Endodermal cell (in vitro differentiated cells): ENCODE measurements around the gene SEMA5B. TPM values are rescaled to one million over a fixed set of nuclear protein-coding genes. Genes with fewer than 3 reads are reported as not detected.
A peak's percentile ranks its signal among the peaks of the same experiment; 100 is the strongest.

Experiments
- DNase-seq: peaks from one replicate; pipeline ENCODE4 v3.0.0-alpha.2; 2017
- H3K27ac ChIP-seq: 2 replicates; pipeline ENCODE4 v1.5.1; 2013; ENCODE audit warnings: mild to moderate bottlenecking, low read depth, low read length, moderate library complexity
- H3K27me3 ChIP-seq: 2 replicates; pipeline ENCODE4 v1.6.1; 2013; ENCODE audit warnings: mild to moderate bottlenecking, low read length, moderate library complexity; ENCODE audit not compliant: insufficient read depth, control insufficient read depth, poor library complexity, severe bottlenecking
- H3K36me3 ChIP-seq: 2 replicates; pipeline ENCODE4 v1.7.0; 2013; ENCODE audit warnings: mild to moderate bottlenecking, low read length, moderate library complexity; ENCODE audit not compliant: control insufficient read depth, insufficient read depth
- H3K4me1 ChIP-seq: one replicate; pipeline ENCODE4 v1.7.0; 2013; ENCODE audit warnings: low read length; ENCODE audit not compliant: control insufficient read depth, insufficient read depth
- H3K4me3 ChIP-seq: 2 replicates; pipeline ENCODE4 v1.5.1; 2013; ENCODE audit warnings: mild to moderate bottlenecking, low read length, moderate library complexity
- H3K9ac ChIP-seq: 2 replicates; pipeline ENCODE4 v1.6.1; 2013; ENCODE audit warnings: mild to moderate bottlenecking, low read length, moderate library complexity; ENCODE audit not compliant: poor library complexity, severe bottlenecking; ENCODE audit errors: extremely low read depth
- H3K9me3 ChIP-seq: 2 replicates; pipeline ENCODE4 v1.6.1; 2013; ENCODE audit warnings: mild to moderate bottlenecking, low read length, moderate library complexity; ENCODE audit not compliant: control insufficient read depth
- H3K27ac Mint-ChIP-seq: 2 replicates; pipeline ENCODE4 v1.8.0; 2020; ENCODE audit warnings: mixed read lengths
- H3K27me3 Mint-ChIP-seq: 2 replicates; pipeline ENCODE4 v1.8.0; 2021; ENCODE audit warnings: mild to moderate bottlenecking, mixed read lengths; ENCODE audit not compliant: insufficient read depth
- H3K36me3 Mint-ChIP-seq: 2 replicates; pipeline ENCODE4 v1.8.0; 2020; ENCODE audit warnings: low read depth, mixed read lengths
- H3K4me1 Mint-ChIP-seq: 2 replicates; pipeline ENCODE4 v1.8.0; 2020; ENCODE audit warnings: mixed read lengths
- H3K4me3 Mint-ChIP-seq: 2 replicates; pipeline ENCODE4 v1.8.0; 2020; ENCODE audit warnings: mild to moderate bottlenecking, moderate library complexity, mixed read lengths
- H3K9me3 Mint-ChIP-seq: 2 replicates; pipeline ENCODE4 v1.8.0; 2020; ENCODE audit warnings: mild to moderate bottlenecking, mixed read lengths
- WGBS, 2 experiments: methylation state at CpG; one replicate each; pipeline versions ENCODE4 v1.1.5 to v1.1.7; 2013; ENCODE audit warnings: missing lambda C conversion rate in 2 of 2, mixed read lengths in 1 of 2; ENCODE audit not compliant: insufficient coverage in 1 of 2, insufficient read length in 1 of 2; 5-methylcytosine and 5-hydroxymethylcytosine counted together
- total RNA-seq, 2 donors: library from RNA; stranded (reverse); fragmentation: NEBNext Ultra II Directional in 1 of 2; extraction: Animal tissue kit (Norgen Biotek cat#: 25700) in 1 of 2; gene quantifications; 2 replicates in 1 of 2; 3 replicates in 1 of 2; pipeline ENCODE4 v1.2.1, GENCODE V29; 2021
- TF ChIP-seq, protein P1 (sequence below): fragments of 200-600 bp; sonication (generic); conservative IDR thresholded peaks from 2 replicates; pipeline ENCODE4 v1.5.0; 2021; ENCODE audit warnings: antibody characterized with exemption, mild to moderate bottlenecking

Gene SEMA5B
- total RNA-seq, 2 donors from 2014 or later = 37.3 to 45.8 TPM

DNA sequence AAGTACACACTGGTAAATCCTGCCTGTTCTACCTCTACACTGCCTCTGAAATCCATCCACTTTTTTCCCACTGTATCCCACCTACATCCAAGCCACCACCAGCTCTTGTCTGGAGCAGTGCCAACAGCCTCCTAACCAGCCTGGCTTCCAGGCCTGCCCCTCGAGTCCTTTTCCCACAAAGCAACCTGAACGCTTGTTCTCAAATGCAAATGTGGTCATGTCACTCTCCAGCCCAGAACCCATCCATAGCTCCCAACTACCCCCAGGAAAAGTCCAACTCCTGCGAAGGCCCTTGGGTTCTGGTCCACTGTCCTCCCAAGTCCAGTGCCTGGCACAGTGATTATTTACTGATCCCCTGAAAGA, 83.8 kb downstream of the SEMA5B start:
- Histone ChIP-seq H3K4me3 (no peak overlapping the region), H3K27me3 (no peaks in the 10 kb centered on the region), H3K4me1 (peaks cover 12% of the 10 kb centered on the region), H3K36me3 (peaks cover 4% of the 10 kb centered on the region), H3K9ac (no peak overlapping the region), H3K27ac (no peak overlapping the region), H3K9me3 (no peaks in the 10 kb centered on the region)
- Mint-ChIP-seq H3K36me3 (peaks cover 10% of the 10 kb centered on the region), H3K27me3 (peaks cover 10% of the 10 kb centered on the region), H3K9me3 (no peaks in the 10 kb centered on the region), H3K27ac (no peak overlapping the region), H3K4me1 (peaks cover 34% of the 10 kb centered on the region), H3K4me3 (no peak overlapping the region)
- TF ChIP-seq, protein P1, sequence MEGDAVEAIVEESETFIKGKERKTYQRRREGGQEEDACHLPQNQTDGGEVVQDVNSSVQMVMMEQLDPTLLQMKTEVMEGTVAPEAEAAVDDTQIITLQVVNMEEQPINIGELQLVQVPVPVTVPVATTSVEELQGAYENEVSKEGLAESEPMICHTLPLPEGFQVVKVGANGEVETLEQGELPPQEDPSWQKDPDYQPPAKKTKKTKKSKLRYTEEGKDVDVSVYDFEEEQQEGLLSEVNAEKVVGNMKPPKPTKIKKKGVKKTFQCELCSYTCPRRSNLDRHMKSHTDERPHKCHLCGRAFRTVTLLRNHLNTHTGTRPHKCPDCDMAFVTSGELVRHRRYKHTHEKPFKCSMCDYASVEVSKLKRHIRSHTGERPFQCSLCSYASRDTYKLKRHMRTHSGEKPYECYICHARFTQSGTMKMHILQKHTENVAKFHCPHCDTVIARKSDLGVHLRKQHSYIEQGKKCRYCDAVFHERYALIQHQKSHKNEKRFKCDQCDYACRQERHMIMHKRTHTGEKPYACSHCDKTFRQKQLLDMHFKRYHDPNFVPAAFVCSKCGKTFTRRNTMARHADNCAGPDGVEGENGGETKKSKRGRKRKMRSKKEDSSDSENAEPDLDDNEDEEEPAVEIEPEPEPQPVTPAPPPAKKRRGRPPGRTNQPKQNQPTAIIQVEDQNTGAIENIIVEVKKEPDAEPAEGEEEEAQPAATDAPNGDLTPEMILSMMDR = no peak
- peak; percentile 40 for DNase-seq
- 87 to 100% methylated on average over 1 to 3 of the region's 3 CpGs for WGBS, 2 experiments

DNA sequence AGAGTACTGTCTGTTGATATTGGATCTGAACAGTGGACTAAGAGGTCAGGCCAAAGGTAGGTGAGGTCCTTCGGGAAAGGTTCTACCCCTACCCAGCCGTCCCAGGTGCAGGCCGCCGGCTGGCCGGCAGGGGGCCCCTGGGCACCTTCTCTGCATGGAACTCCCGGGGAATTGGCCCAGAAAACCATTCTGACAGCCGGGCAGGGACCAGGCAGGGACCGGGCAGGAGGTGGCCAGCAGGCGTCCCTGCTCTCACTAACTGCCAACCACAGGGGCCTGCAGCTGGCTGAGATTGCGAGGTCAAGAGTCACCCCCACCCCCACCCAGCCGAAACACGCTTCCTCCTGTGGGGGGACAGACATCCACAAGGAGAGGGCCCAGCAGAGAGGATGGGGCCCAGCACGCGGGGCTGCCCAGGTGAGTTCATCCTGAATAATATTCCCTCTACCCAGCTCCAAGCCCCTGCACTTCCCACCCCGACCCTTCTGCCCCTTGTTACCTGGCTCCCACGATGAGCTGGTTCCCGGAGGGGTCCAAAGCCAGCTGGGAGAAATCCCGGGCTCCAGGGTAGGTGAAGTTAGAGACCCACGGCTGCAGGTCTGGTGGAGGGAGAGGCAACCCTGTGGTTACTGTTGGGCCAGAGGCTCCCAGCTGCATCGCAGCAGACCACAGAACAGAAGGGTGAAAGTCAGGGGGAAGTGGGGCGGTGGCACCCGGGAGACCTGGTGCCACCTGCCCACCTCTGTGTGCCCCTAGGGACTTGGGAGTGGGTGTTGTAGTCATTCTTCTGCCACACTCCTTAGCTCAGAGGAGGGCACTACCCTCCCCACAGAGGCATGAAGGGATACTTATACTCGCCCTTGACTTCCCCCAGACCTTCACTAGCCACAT, 84.4 kb downstream of the SEMA5B start:
- TF ChIP-seq, protein P1 = peak; percentile 99
- Mint-ChIP-seq H3K4me3 (no peak overlapping the region), H3K4me1 (peaks cover 28% of the 10 kb centered on the region), H3K27me3 (peaks cover 10% of the 10 kb centered on the region), H3K9me3 (no peaks in the 10 kb centered on the region), H3K27ac (no peak overlapping the region), H3K36me3 (peaks cover 10% of the 10 kb centered on the region)
- Histone ChIP-seq H3K36me3 (peaks cover 7% of the 10 kb centered on the region), H3K4me3 (no peak overlapping the region), H3K4me1 (peaks cover 7% of the 10 kb centered on the region), H3K9me3 (no peaks in the 10 kb centered on the region), H3K27me3 (no peaks in the 10 kb centered on the region), H3K9ac (no peak overlapping the region), H3K27ac (no peak overlapping the region)
- DNase-seq = peak; percentile 98
- 16 to 44% methylated on average over 5 to 23 of the region's 23 CpGs for WGBS, 2 experiments

DNA sequence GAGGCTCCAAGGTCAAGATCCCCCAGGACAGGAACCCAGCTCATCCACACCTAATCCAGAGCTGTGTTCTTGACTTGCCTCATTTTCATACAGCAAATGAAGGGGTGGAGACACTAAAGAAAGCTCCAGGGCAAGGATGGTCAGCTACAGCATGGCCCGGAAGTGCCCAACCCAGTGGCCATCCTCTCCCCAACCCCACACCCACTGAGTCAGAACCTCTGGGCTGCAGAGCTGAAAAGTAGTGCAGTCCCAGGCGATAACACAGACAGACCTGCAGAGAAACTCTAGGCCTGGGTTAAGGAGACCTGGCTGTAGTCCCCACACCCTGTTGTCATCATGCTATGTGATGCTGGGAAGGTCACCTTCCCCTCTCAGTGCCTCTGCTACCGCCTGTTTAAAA, 85.3 kb downstream of the SEMA5B start:
- no peak for DNase-seq
- Histone ChIP-seq H3K27ac (no peak overlapping the region), H3K4me1 (peaks cover 4% of the 10 kb centered on the region), H3K9ac (no peak overlapping the region), H3K9me3 (no peaks in the 10 kb centered on the region), H3K4me3 (no peak overlapping the region), H3K27me3 (no peaks in the 10 kb centered on the region), H3K36me3 (peaks cover 7% of the 10 kb centered on the region)
- no peak overlapping the region for H3K4me3 Mint-ChIP-seq
- no peaks in the 10 kb centered on the region for H3K9me3 Mint-ChIP-seq
- H3K27ac Mint-ChIP-seq = no peak overlapping the region
- H3K36me3 Mint-ChIP-seq = peaks cover 10% of the 10 kb centered on the region
- 91 to 100% methylated on average over 2 to 3 of the region's 3 CpGs for WGBS, 2 experiments
- peaks cover 10% of the 10 kb centered on the region for H3K27me3 Mint-ChIP-seq
- TF ChIP-seq, protein P1 = no peak
- peaks cover 20% of the 10 kb centered on the region for H3K4me1 Mint-ChIP-seq
